ENCODE measurements around the gene GPATCH2. TPM values are rescaled to one million over a fixed set of nuclear protein-coding genes. Genes with fewer than 3 reads are reported as not detected.

The GPATCH2 gene
- total RNA-seq, 1 donor from 2014 or later, result 23.0 TPM

DNA sequence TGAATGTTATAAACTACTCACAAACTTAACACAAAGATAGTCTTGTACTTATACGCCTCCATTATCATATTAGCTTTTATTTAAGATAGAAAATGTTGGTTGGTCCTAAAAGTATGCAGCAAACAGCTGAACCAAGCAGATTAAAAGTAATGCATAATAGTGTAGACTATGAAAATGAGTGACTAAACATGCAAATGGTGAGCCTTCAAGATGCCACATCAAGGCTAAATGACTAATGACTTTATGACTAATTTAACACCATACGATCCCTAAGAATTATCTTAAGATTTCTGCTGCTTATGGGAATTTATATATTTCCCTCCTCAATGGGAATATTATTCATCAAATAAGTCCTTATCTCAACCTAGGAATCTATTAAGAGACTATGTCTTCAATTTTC lies 4.6 kb downstream of the GPATCH2 start:
- no peak for DNase-seq (ENCODE audit: low spot score in 2 of 2, unreplicated experiment in 2 of 2)
- no peaks in the 10 kb centered on the region for H3K9me3 Mint-ChIP-seq
- TF ChIP-seq, protein P1, sequence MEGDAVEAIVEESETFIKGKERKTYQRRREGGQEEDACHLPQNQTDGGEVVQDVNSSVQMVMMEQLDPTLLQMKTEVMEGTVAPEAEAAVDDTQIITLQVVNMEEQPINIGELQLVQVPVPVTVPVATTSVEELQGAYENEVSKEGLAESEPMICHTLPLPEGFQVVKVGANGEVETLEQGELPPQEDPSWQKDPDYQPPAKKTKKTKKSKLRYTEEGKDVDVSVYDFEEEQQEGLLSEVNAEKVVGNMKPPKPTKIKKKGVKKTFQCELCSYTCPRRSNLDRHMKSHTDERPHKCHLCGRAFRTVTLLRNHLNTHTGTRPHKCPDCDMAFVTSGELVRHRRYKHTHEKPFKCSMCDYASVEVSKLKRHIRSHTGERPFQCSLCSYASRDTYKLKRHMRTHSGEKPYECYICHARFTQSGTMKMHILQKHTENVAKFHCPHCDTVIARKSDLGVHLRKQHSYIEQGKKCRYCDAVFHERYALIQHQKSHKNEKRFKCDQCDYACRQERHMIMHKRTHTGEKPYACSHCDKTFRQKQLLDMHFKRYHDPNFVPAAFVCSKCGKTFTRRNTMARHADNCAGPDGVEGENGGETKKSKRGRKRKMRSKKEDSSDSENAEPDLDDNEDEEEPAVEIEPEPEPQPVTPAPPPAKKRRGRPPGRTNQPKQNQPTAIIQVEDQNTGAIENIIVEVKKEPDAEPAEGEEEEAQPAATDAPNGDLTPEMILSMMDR (IDR thresholded peaks at IDR 0.05; ENCODE audit: unreplicated experiment), result no peak
- H3K36me3 Mint-ChIP-seq, result no peaks in the 10 kb centered on the region
- H3K27ac Mint-ChIP-seq, result no peak overlapping the region
- H3K4me3 Mint-ChIP-seq, result no peak overlapping the region
- H3K4me1 Mint-ChIP-seq, result peaks cover 24% of the 10 kb centered on the region
- H3K27me3 Mint-ChIP-seq (ENCODE audit: low read depth), result no peaks in the 10 kb centered on the region

DNA sequence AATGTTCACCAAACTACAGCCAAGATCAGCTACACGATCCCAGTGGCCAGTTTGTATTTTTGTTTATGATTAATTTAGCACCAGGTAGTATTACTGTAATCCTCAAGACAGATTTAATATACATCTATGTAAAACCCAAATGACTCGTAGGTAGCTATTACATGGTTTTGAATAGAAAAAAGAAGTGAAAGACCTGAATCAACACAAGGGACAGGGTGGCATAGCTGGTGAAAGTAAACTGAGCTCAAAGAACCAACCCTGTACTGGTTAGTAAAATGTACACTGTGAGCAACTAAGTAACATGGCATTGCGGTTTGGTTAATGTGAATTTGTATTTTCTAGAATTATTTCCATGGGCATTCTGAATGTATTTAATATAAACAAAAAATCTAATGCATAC lies 8.8 kb downstream of the GPATCH2 start:
- Mint-ChIP-seq H3K9me3 (no peaks in the 10 kb centered on the region), H3K36me3 (peaks cover 14% of the 10 kb centered on the region), H3K4me1 (peaks cover 3% of the 10 kb centered on the region), H3K4me3 (no peak overlapping the region), H3K27ac (no peak overlapping the region), H3K27me3 (ENCODE audit: low read depth) (no peaks in the 10 kb centered on the region)
- no peak for DNase-seq (ENCODE audit: low spot score in 2 of 2, unreplicated experiment in 2 of 2)
- TF ChIP-seq, protein P1 (IDR thresholded peaks at IDR 0.05; ENCODE audit: unreplicated experiment), result no peak

DNA sequence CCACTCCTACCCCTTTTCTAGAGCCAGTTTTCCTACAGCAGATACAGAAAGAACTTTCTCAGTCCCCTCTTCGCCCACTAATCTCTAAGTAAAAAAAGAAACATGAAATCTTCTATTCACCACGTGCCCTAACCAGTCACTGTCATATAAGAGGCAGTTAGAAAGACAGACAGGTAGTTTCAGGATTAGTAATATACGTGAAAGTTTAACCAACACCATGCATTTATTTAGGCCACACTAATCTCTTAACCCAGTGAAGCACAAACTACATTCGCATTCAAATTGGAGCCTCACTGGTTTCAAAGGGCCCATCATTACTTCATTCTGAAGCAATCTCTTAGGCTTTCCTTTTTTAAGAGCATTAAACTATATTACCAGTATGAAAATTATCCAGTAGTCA lies 10.1 kb downstream of the GPATCH2 start:
- Mint-ChIP-seq H3K36me3 (peaks cover 16% of the 10 kb centered on the region), H3K27ac (no peak overlapping the region), H3K4me1 (peaks cover 4% of the 10 kb centered on the region), H3K4me3 (no peak overlapping the region), H3K9me3 (no peaks in the 10 kb centered on the region), H3K27me3 (ENCODE audit: low read depth) (no peaks in the 10 kb centered on the region)
- TF ChIP-seq, protein P1 (IDR thresholded peaks at IDR 0.05; ENCODE audit: unreplicated experiment), result no peak
- DNase-seq (ENCODE audit: low spot score in 2 of 2, unreplicated experiment in 2 of 2), result no peak

DNA sequence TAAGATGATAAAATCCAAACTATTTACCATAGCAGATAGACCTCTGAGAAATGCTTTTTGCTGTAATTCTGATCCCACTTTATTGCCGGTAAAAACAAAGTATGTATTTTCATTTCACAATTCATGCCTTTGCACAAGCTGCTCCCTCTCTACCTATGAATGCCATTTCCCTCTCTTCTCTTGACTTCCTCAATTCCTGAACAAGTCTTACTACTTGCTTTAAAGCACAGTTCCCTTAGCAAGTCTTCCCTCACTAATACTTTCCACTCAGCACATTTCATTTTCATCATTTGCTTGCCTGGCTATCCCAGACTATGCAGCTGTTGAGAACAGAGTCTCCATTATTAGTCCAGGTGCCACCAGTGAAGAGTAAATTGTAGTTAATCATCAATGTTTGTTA lies 13.8 kb downstream of the GPATCH2 start:
- no peak for DNase-seq (ENCODE audit: low spot score in 2 of 2, unreplicated experiment in 2 of 2)
- H3K4me1 Mint-ChIP-seq, result peaks cover 4% of the 10 kb centered on the region
- H3K36me3 Mint-ChIP-seq, result peaks cover 16% of the 10 kb centered on the region
- H3K9me3 Mint-ChIP-seq, result no peaks in the 10 kb centered on the region
- TF ChIP-seq, protein P1 (IDR thresholded peaks at IDR 0.05; ENCODE audit: unreplicated experiment), result no peak
- H3K4me3 Mint-ChIP-seq, result no peak overlapping the region
- no peaks in the 10 kb centered on the region for H3K27me3 Mint-ChIP-seq (ENCODE audit: low read depth)
- no peak overlapping the region for H3K27ac Mint-ChIP-seq

DNA sequence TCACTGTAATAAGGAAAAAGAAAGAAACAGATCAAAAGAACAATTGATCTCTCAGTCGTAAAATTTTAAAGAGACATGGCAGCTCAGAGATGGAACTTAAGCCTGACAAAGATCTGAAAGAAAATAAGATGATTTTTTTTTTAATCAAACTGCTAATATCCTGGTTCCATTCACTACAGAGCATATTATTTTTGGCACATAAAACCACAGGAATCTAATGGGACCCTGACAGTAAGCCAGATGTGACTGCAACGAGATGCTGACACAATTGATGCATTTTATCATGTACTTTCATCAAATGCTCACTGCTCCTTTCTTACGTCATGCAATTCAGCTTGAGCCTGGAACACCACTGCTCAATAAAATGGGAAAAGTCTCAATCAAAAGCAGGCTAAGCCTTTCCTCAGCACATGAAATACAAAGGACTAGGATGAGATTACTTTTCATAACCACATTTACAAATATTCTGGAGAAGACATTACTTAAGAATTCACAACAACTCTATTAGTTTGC lies 16.6 kb downstream of the GPATCH2 start:
- TF ChIP-seq, protein P1 (IDR thresholded peaks at IDR 0.05; ENCODE audit: unreplicated experiment), result no peak
- DNase-seq (ENCODE audit: low spot score in 2 of 2, unreplicated experiment in 2 of 2), result no peak
- H3K4me1 Mint-ChIP-seq, result peaks cover 4% of the 10 kb centered on the region
- H3K27ac Mint-ChIP-seq, result no peak overlapping the region
- H3K9me3 Mint-ChIP-seq, result no peaks in the 10 kb centered on the region
- no peak overlapping the region for H3K4me3 Mint-ChIP-seq
- H3K36me3 Mint-ChIP-seq, result peaks cover 6% of the 10 kb centered on the region
- no peaks in the 10 kb centered on the region for H3K27me3 Mint-ChIP-seq (ENCODE audit: low read depth)

DNA sequence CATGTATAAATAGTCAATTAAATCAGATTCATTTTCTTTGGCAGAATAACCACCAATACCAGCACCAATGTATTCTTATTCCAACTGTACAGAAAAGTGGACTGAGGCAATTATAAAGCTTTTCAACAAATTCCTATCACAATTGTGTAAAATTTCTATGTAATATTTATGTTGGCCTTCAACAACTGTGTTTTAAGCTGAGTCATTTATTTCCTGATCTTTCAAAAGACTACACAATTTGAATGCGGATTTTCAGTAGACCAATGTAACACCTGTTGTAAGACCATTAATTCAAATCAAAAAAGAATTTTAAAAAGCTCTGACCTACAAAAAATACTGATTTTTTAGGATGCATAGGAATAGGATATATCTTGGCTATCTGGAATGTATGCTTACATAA lies 25.5 kb downstream of the GPATCH2 start:
- Mint-ChIP-seq H3K9me3 (no peaks in the 10 kb centered on the region), H3K27me3 (ENCODE audit: low read depth) (no peaks in the 10 kb centered on the region), H3K27ac (no peak overlapping the region), H3K4me3 (no peak overlapping the region), H3K36me3 (peaks cover 25% of the 10 kb centered on the region), H3K4me1 (no peaks in the 10 kb centered on the region)
- TF ChIP-seq, protein P1 (IDR thresholded peaks at IDR 0.05; ENCODE audit: unreplicated experiment), result no peak
- DNase-seq (ENCODE audit: low spot score in 2 of 2, unreplicated experiment in 2 of 2), result no peak

All from mesothelial cell of epicardium (in vitro differentiated cells).